Peyer's patch (tissue), 4 donors: ENCODE measurements around the gene RFX1. TPM values are rescaled to one million over a fixed set of nuclear protein-coding genes. Genes with fewer than 3 reads are reported as not detected.
A peak's percentile ranks its signal among the peaks of the same experiment; 100 is the strongest.

Source experiments
- DNase-seq, 3 donors: peaks; one replicate each; pipeline ENCODE4 v3.0.0-alpha.2; 2017 to 2019
- H3K27ac ChIP-seq, 4 donors: fragments of 200-600 bp; sonication (generic); one replicate each; pipeline ENCODE4 v1.5.1; 2016 to 2019
- H3K27me3 ChIP-seq, 2 donors: fragments of 200-600 bp; sonication (generic); one replicate each; pipeline ENCODE4 v1.5.1; 2019
- H3K36me3 ChIP-seq, 3 donors: fragments of 200-600 bp; sonication (generic); one replicate each; pipeline ENCODE4 v1.5.1; 2016 to 2019
- H3K4me1 ChIP-seq, 4 donors: fragments of 200-600 bp; sonication (generic); one replicate each; pipeline ENCODE4 v1.5.1; 2016 to 2019
- H3K4me3 ChIP-seq, 4 donors: fragments of 200-600 bp; sonication (generic); 1 replicate in 3 of 4; 2 replicates in 1 of 4; pipeline ENCODE4 v1.5.1; 2016 to 2019; ENCODE audit warnings: mild to moderate bottlenecking in 1 of 4
- H3K9me3 ChIP-seq, 4 donors: fragments of 200-600 bp; sonication (generic); one replicate each; pipeline ENCODE4 v1.5.1; 2016 to 2019; ENCODE audit warnings: mild to moderate bottlenecking in 1 of 4
- CTCF ChIP-seq, 6 experiments: fragments of 450-650 bp in 4 of 6; fragments of 200-600 bp in 2 of 6; sonication (generic) in 1 of 6; IDR thresholded peaks; one replicate each; pipeline ENCODE4 v1.5.1; 2017 to 2019; ENCODE audit warnings: antibody characterized with exemption in 6 of 6, mild to moderate bottlenecking in 3 of 6, moderate library complexity in 1 of 6
- POLR2A ChIP-seq, 2 donors: fragments of 450-650 bp; IDR thresholded peaks; one replicate each; pipeline ENCODE4 v1.5.1; 2017; ENCODE audit warnings: antibody characterized with exemption in 2 of 2, mild to moderate bottlenecking in 2 of 2, moderate library complexity in 2 of 2
- total RNA-seq, 4 donors: library from RNA; depleted of rRNA; stranded (reverse); fragments of >200 nt; gene quantifications; one replicate each; pipeline ENCODE4 v1.1.0, GENCODE V29; 2016

Gene RFX1
- total RNA-seq, 4 donors from 2014 or later = 5.8 to 19.0 (median 9.6) TPM

GRCh38 chr19:13942023-13942684 is 64.0 kb downstream of the RFX1 start:
- Histone ChIP-seq H3K4me1 (no peaks in the 10 kb centered on the region), H3K27me3 (no peaks in the 10 kb centered on the region), H3K4me3 (no peak overlapping the region), H3K9me3 (no peaks in the 10 kb centered on the region), H3K27ac (no peak overlapping the region), H3K36me3 (no peaks in the 10 kb centered on the region)
- TF ChIP-seq POLR2A (IDR thresholded peaks at IDR 0.05) = no peak
- TF ChIP-seq CTCF (IDR thresholded peaks at IDR 0.05) = no peak
- DNase-seq = no peak

GRCh38 chr19:13938301-13939064 is 67.6 kb downstream of the RFX1 start, which contains the start of gene PODNL1:
Gene PODNL1 (minus strand): TSS chr19:13938417. CDS start chr19:13938181, 236 bp downstream.
- Histone ChIP-seq H3K27me3 (no peaks in the 10 kb centered on the region), H3K4me3 (peak within 1 kb of the TSS in 3 of 4 donors; percentile 7 to 29 (median 15)), H3K27ac (no peak within 1 kb of the TSS), H3K9me3 (no peaks in the 10 kb centered on the region), H3K36me3 (no peaks in the 10 kb centered on the region), H3K4me1 (no peaks in the 10 kb centered on the region)
- peak in 1 of 3 donors; percentile 50 for DNase-seq
- TF ChIP-seq POLR2A (IDR thresholded peaks at IDR 0.05) (no peak), CTCF (IDR thresholded peaks at IDR 0.05) (no peak)

GRCh38 chr19:13937479-13938300 is 68.4 kb downstream of the RFX1 start:
- DNase-seq = no peak
- Histone ChIP-seq H3K4me3 (peak overlapping the region in 3 of 4 donors; percentile 7 to 29 (median 15)), H3K27ac (no peak overlapping the region), H3K4me1 (no peaks in the 10 kb centered on the region), H3K36me3 (no peaks in the 10 kb centered on the region), H3K9me3 (no peaks in the 10 kb centered on the region), H3K27me3 (no peaks in the 10 kb centered on the region)
- TF ChIP-seq CTCF (IDR thresholded peaks at IDR 0.05) (no peak), POLR2A (IDR thresholded peaks at IDR 0.05) (no peak)

GRCh38 chr19:13935765-13936510 is 70.2 kb downstream of the RFX1 start:
- no peak overlapping the region for H3K27ac ChIP-seq

More at GRCh38 chr19:13935765-13936510, 70.2 kb downstream of the RFX1 start:
- TF ChIP-seq CTCF (IDR thresholded peaks at IDR 0.05) = no peak
- TF ChIP-seq POLR2A (IDR thresholded peaks at IDR 0.05) = no peak
- peak in 1 of 3 donors; percentile 43 for DNase-seq
- Histone ChIP-seq H3K4me1 (no peaks in the 10 kb centered on the region), H3K36me3 (no peaks in the 10 kb centered on the region), H3K4me3 (no peak overlapping the region), H3K27me3 (no peaks in the 10 kb centered on the region), H3K9me3 (no peaks in the 10 kb centered on the region)
